HUDEP-2 (cell line): ENCODE results near the gene SLC45A2.

Experiments
- DNase-seq, 76 experiments: peaks; one replicate each; lab custom pipeline; 2025; ENCODE audit not compliant: unreplicated experiment in 76 of 76; lab: John Stamatoyannopoulos, UW

Gene SLC45A2

GRCh38 chr5:34007621-34008600, 23.4 kb upstream of the SLC45A2 start, which contains the start of gene AMACR:
TSS of gene AMACR (minus strand) at chr5:34008050. CDS start at chr5:34008019, 31 bp downstream.
- DNase-seq: peak in 75 of 76 experiments; percentile 23 to 93 (median 86)

GRCh38 chr5:34007201-34007620, 22.7 kb upstream of the SLC45A2 start:
- no peak for DNase-seq

- no peak for DNase-seq
Measured at GRCh38 chr5:34005681-34006080, 21.2 kb upstream of the SLC45A2 start.

GRCh38 chr5:34005211-34005610, 20.7 kb upstream of the SLC45A2 start:
- DNase-seq: no peak

GRCh38 chr5:34003941-34004340, 19.4 kb upstream of the SLC45A2 start:
- DNase-seq: no peak

DNA sequence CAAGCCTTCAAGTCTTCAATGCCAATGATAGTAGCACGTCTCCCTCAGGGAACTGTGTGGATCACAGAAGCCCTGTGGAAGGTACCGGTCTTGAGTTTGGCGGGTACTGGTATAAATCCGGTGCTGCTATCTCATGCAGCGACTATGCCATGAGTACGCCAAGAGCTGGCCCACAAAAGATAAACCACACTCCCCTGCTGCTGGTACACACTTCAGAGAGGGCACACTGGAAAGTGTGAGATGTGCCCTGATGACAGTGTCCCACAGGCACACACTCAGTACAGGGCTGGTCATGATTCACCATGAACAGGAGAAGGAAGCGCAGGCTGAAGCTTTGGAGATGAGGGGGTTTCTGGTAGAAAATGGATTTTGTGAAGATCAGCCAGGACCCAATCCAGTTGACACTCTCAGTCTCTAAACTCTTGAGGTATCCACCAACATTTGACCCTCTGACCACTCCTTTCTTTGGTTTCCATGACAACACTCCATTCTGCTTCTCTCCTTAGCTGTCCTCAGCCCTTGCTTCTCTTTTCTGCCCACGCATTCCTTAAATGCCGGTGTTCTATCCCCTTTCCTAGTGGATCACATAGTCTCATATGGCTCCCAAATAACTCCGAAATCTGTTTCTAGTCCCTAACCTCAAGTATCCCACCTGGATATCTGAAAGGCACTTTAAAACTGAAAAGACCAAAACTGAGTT, 18.3 kb upstream of the SLC45A2 start:
- no peak for DNase-seq

DNA sequence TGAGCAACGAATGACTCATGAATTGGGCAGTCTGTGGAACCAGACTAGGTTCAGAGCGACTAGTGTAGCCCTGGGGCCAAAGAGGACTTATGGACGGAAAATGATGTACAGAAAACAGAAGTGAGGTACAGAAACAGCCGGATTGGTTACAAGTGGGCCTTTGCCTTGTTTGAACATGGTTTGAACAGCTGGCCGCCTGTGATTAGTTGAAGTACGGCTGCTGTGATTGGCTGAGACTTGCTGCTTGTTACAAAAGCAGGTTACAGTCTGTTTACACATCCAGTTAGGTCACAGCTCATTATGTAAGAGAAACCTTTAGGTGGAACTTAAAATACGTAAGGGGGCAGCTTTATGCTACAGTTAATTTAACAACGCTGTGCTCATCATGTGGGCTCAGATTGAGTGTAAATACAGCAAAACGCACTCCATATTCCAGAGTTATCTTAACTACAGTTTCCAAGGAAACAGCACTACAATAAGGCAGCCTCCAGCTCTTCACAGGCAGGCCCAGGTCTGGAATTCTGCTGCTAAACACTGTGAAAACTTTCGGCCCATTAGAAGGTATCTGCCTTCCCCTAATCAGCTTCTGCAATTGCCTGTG, 16.8 kb upstream of the SLC45A2 start:
- DNase-seq: no peak

GRCh38 chr5:33999978-34000377, 15.5 kb upstream of the SLC45A2 start:
- DNase-seq: no peak

DNA sequence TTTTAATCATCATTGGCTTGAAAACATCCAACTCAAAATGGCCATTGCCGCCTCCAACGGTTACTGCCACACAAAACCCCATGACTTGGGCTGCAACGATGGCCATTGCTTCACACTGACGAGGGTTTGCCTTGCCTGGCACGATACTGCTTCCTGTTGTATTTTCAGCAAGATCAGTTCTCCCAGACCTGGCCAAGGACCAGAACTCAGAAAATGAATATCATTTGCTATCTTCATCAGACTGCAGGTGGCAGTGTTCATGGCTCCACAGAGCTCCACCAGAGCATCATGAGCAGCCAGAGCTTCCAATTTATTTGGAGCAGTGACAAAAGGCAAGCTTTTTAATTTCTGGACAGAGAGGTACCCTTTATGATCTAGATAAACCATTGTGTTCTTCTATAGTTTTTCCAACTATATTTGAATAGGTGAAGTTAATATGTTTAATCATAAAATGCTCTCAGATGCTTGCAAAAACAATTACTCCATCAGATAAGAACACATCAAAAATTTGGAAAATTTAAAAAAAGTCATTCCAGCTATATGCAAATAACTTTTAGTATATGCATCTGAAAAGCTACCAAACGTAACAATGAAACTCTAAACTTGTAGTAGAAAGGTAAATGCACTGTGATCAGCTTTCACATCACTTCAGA, 13.0 kb upstream of the SLC45A2 start:
- DNase-seq: peak in 52 of 76 experiments; percentile 1 to 68 (median 28)

DNA sequence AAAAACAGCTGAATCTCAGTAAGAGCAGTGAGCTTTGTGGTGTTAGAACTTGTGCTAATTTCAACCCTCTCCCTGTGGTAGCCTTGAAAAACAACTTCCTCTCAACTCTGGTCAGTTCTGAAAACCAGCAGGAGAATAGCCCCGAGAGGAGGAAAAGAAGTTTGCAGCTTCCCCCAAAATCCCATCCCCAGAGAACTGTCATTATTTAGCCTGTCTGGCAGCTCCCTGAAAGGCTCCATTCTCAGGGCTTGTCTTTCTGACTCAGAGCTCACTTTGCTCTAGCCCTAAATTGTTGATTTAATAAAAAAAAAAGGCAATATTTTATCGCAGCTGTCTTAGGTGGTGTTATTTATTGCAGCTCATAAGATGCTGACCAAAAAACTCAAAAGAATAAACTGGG, 11.4 kb upstream of the SLC45A2 start:
- DNase-seq: no peak

- no peak for DNase-seq
Measured at GRCh38 chr5:33994845-33995244, 10.4 kb upstream of the SLC45A2 start.

- DNase-seq: no peak
Measured at GRCh38 chr5:33992864-33993263, 8.4 kb upstream of the SLC45A2 start.

GRCh38 chr5:33985447-33985846, 954 bp upstream of the SLC45A2 start:
- DNase-seq: no peak

DNA sequence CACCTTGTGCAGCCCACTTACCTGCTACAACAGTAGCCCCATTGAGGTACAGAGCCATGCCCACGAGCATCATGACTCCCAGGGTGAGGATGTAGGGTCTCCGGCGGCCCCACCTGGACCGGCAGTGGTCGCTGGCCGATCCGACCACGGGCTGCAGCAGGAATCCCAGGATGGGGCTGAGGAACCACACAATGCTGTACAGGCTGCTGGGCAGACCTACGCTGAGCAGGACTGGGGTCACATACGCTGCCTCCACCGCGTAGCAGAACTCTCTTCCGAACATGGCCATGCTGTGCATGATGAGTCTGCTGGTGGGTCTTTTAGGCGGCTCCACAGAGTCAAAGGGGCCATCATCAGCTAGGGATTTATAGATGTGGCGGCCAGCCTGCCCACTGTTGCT, 315 bp downstream of the SLC45A2 start:
- no peak for DNase-seq

GRCh38 chr5:33981408-33982162, 2.9 kb downstream of the SLC45A2 start:
- DNase-seq: no peak

GRCh38 chr5:33980030-33980429, 4.5 kb downstream of the SLC45A2 start:
- DNase-seq: no peak

GRCh38 chr5:33978306-33978705, 6.2 kb downstream of the SLC45A2 start:
- no peak for DNase-seq

- no peak for DNase-seq
Measured at GRCh38 chr5:33976307-33976706, 8.2 kb downstream of the SLC45A2 start.

GRCh38 chr5:33975852-33976251, 8.6 kb downstream of the SLC45A2 start:
- DNase-seq: no peak

- DNase-seq: no peak
Measured at GRCh38 chr5:33973271-33973670, 11.2 kb downstream of the SLC45A2 start.
